ENCODE data around the gene FHOD1. TPM values are rescaled to one million over a fixed set of nuclear protein-coding genes. Genes with fewer than 3 reads are reported as not detected.
A peak's percentile ranks its signal among the peaks of the same experiment; 100 is the strongest.

FHOD1 gene
- total and polyA plus RNA-seq, 2 of the 13 experiments (the other 11 are each of a cell fraction or from before 2014, with no cell fraction given) = 20.0 to 20.8 TPM

- TF ChIP-seq ZNF687 (CRISPR knock-in tag; IDR thresholded peaks at IDR 0.05) (peak; percentile 63), FOXM1 (CRISPR knock-in tag; IDR thresholded peaks at IDR 0.05) (no peak), ZNF205 (CRISPR knock-in tag; IDR thresholded peaks at IDR 0.05) (no peak; the same call in 1 of the 2 replicates), MTF2 (CRISPR knock-in tag; IDR thresholded peaks at IDR 0.05; ENCODE audit: borderline replicate concordance) (0 out of 2 replicates have a peak, but pooled peaks have one; percentile 28), RAD21 (CRISPR knock-in tag; IDR thresholded peaks at IDR 0.05) (peak; percentile 73), TCF7L2 (IDR thresholded peaks at IDR 0.05; ENCODE audit: low read depth, low read length) (no peak), MLLT10 (CRISPR knock-in tag; IDR thresholded peaks at IDR 0.05) (no peak), ZNF276 (CRISPR knock-in tag; IDR thresholded peaks at IDR 0.05; ENCODE audit: low read depth) (no peak), ZNF883 (CRISPR knock-in tag; IDR thresholded peaks at IDR 0.05; ENCODE audit: not compliant biosample characterization) (peak; percentile 57), ETV5 (CRISPR knock-in tag; IDR thresholded peaks at IDR 0.05; ENCODE audit: borderline replicate concordance) (peak; percentile 10; the same call in 1 of the 2 replicates), ZNF567 (CRISPR knock-in tag; IDR thresholded peaks at IDR 0.05; ENCODE audit: borderline replicate concordance) (no peak), KDM6A (CRISPR knock-in tag; IDR thresholded peaks at IDR 0.05; ENCODE audit: low read depth) (no peak), KAT2B (IDR thresholded peaks at IDR 0.05; ENCODE audit: borderline replicate concordance, low read depth, low read length) (no peak), MBD4 (IDR thresholded peaks at IDR 0.05; ENCODE audit: borderline replicate concordance, low read length) (no peak), ARHGAP35 (CRISPR knock-in tag; IDR thresholded peaks at IDR 0.05; ENCODE audit: borderline replicate concordance) (no peak), ERF (CRISPR knock-in tag; IDR thresholded peaks at IDR 0.05) (no peak), ZNF7 (CRISPR knock-in tag; IDR thresholded peaks at IDR 0.05) (0 out of 2 replicates have a peak, but pooled peaks have one; percentile 23), NONO (IDR thresholded peaks at IDR 0.05) (no peak), NONO (CRISPR knock-in tag; conservative IDR thresholded peaks at IDR 0.05) (0 out of 2 replicates have a peak, but pooled peaks have one; percentile 57), NCOA1 (CRISPR knock-in tag; IDR thresholded peaks at IDR 0.05) (peak; percentile 64; the same call in 1 of the 2 replicates)
Measured at GRCh38 chr16:67210069-67210937, 37.0 kb downstream of the FHOD1 start (continued).
